ENCODE results near the gene DEPDC1B. TPM values are rescaled to one million over a fixed set of nuclear protein-coding genes. Genes with fewer than 3 reads are reported as not detected.

The DEPDC1B gene
- total and polyA plus RNA-seq, 4 donors: 0.55 to 3.1 (median 0.70) TPM

DNA sequence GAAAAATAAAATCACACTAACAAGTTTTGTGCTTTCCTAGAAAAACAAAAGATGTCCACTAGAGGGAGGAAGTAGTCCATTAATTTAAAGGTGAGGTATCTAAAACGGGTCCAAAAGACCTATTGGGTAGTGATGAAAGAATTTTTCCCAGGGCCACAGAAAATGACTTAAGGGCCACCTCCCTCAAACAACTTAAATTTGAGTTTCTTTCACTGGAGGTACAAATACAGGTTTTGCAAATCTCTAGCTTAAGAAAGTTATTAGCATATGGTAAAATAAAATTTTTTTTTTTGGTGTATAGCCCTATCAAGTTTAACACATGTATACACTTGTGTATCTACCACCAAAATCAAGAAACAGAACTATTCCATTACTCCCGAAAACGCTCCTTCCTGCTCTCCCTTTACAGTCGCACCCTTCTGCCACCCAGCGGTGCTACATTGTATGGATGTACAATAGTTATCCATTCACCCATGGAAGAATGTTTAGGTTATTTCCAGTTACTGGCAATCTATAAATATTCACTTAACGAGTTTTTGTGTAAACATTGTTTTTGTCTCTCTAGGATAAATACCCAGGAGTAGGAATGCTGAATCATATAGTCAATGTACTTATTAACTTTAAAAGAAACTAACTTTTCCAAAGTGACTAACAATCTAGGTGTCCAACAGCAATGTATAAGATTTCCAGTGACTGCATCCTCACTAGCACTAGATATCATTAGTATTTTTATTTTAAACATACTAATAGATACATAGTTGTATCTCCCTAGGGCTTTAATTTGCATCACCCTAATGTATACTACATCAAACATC, 21.9 kb downstream of the DEPDC1B start:
- H3K9ac ChIP-seq (ENCODE audit: insufficient read depth in 1 of 2, low read length in 2 of 2): peak overlapping the region in 1 of 2 donors; percentile 50

GRCh38 chr5:60675286-60675685, 24.7 kb downstream of the DEPDC1B start:
- Histone ChIP-seq H3K9me3 (ENCODE audit: control insufficient read depth in 4 of 4, insufficient read depth in 3 of 4, low read length in 3 of 4) (no peaks in the 10 kb centered on the region), H3K36me3 (ENCODE audit: control insufficient read depth in 4 of 4, insufficient read depth in 4 of 4, low read length in 4 of 4) (no peaks in the 10 kb centered on the region), H3K27ac (ENCODE audit: low read depth in 1 of 2, low read length in 1 of 2) (no peak overlapping the region), H3K27me3 (ENCODE audit: control insufficient read depth in 3 of 3, insufficient read depth in 3 of 3, low read length in 2 of 3) (no peaks in the 10 kb centered on the region), H3K4me3 (no peak overlapping the region), H3K9ac (ENCODE audit: insufficient read depth in 1 of 2, low read length in 2 of 2) (no peak overlapping the region), H3K4me1 (ENCODE audit: control insufficient read depth in 5 of 5, insufficient read depth in 5 of 5, low read length in 5 of 5) (peaks cover 0 to 3% (median 0%) of the 10 kb centered on the region in 5 donors)
- DNase-seq (no peak), ATAC-seq (ENCODE audit: insufficient read depth, low FRiP score) (no peak)
- WGBS, 2 donors: 96 to 100% methylated on average over 1 of the region's 1 CpG
- TF ChIP-seq CTCF (IDR thresholded peaks at IDR 0.05; ENCODE audit: control extremely low read depth, extremely low read depth): no peak

More for the DNA sequence above, 21.9 kb downstream of the DEPDC1B start:
- no peak overlapping the region for H3K27ac ChIP-seq (ENCODE audit: low read depth in 1 of 2, low read length in 1 of 2)
- H3K9me3 ChIP-seq (ENCODE audit: control insufficient read depth in 4 of 4, insufficient read depth in 3 of 4, low read length in 3 of 4): peaks cover 0 to 2% (median 0%) of the 10 kb centered on the region in 4 donors
- DNase-seq (peak in 2 of 3 donors; percentile 45 to 64), ATAC-seq (ENCODE audit: insufficient read depth, low FRiP score) (no peak)
- H3K4me1 ChIP-seq (ENCODE audit: control insufficient read depth in 5 of 5, insufficient read depth in 5 of 5, low read length in 5 of 5): peaks cover 0 to 3% (median 0%) of the 10 kb centered on the region in 5 donors
- peak; percentile 20 for TF ChIP-seq CTCF (IDR thresholded peaks at IDR 0.05; ENCODE audit: control extremely low read depth, extremely low read depth)
- no peak overlapping the region for H3K4me3 ChIP-seq
- no peaks in the 10 kb centered on the region for H3K27me3 ChIP-seq (ENCODE audit: control insufficient read depth in 3 of 3, insufficient read depth in 3 of 3, low read length in 2 of 3)
- no peaks in the 10 kb centered on the region for H3K36me3 ChIP-seq (ENCODE audit: control insufficient read depth in 4 of 4, insufficient read depth in 4 of 4, low read length in 4 of 4)
- 58 to 60% methylated on average over 6 of the region's 6 CpGs for WGBS, 2 donors

- no peak overlapping the region for H3K4me3 ChIP-seq
- no peaks in the 10 kb centered on the region for H3K27me3 ChIP-seq (ENCODE audit: control insufficient read depth in 3 of 3, insufficient read depth in 3 of 3, low read length in 2 of 3)
- no peak for TF ChIP-seq CTCF (IDR thresholded peaks at IDR 0.05; ENCODE audit: control extremely low read depth, extremely low read depth)
- no peak overlapping the region for H3K9ac ChIP-seq (ENCODE audit: insufficient read depth in 1 of 2, low read length in 2 of 2)
- H3K36me3 ChIP-seq (ENCODE audit: control insufficient read depth in 4 of 4, insufficient read depth in 4 of 4, low read length in 4 of 4): no peaks in the 10 kb centered on the region
- DNase-seq: no peak
- peaks cover 0 to 3% (median 0%) of the 10 kb centered on the region in 5 donors for H3K4me1 ChIP-seq (ENCODE audit: control insufficient read depth in 5 of 5, insufficient read depth in 5 of 5, low read length in 5 of 5)
- ATAC-seq (ENCODE audit: insufficient read depth, low FRiP score): no peak
- WGBS, 2 donors: 78 to 88% methylated on average over 2 of the region's 2 CpGs
- H3K27ac ChIP-seq (ENCODE audit: low read depth in 1 of 2, low read length in 1 of 2): no peak overlapping the region
- H3K9me3 ChIP-seq (ENCODE audit: control insufficient read depth in 4 of 4, insufficient read depth in 3 of 4, low read length in 3 of 4): no peaks in the 10 kb centered on the region
Measured at GRCh38 chr5:60674251-60675069, 25.5 kb downstream of the DEPDC1B start.

All from lung (tissue), 12 donors.